ENCODE measurements around the gene ADAM12. TPM values are rescaled to one million over a fixed set of nuclear protein-coding genes. Genes with fewer than 3 reads are reported as not detected.

ADAM12 gene
- total and polyA plus RNA-seq, 2 donors from 2014 or later = 0.26 to 3.3 TPM

DNA sequence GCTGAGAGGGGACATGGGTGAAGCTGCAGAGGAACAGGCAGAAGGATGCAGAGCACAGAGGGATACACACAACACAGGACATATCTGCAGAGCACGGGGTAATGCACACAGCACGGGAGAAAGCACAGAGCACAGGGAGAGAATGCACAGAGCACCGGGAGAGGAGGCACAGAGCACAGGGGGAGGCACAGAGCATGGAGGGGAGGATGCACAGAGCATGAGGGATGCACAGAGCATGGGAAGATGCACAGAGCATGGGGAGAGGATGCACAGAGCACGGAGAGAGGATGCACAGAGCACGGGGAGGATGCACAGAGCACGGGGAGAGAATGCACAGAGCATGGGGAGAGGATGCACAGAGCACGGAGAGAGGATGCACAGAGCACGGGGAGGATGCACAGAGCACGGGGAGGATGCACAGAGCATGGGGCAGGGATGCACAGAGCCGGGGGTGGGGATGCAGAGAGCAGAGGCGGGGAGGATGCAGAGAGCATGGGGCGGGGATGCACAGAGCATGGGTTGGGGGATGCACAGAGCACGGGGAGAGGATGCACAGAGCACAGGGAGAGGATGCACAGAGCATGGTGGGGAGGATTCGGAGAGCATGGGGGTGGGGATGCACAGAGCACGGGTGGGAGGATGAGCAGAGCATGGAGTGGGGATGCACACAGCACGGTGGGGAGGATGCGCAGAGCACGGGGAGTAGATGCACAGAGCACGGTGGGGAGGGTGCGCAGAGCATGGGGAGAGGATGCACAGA, 230.0 kb downstream of the ADAM12 start:
- H3K4me1 ChIP-seq (ENCODE audit: control insufficient read depth in 2 of 3, insufficient read depth in 2 of 3, low read depth in 1 of 3, low read length in 3 of 3) = peaks cover 0 to 4% (median 2%) of the 10 kb centered on the region in 3 donors
- FAIRE-seq = no peak
- no peak overlapping the region for H3K9ac ChIP-seq (ENCODE audit: low read length in 3 of 3)
- no peaks in the 10 kb centered on the region for H3K36me3 ChIP-seq (ENCODE audit: control insufficient read depth in 2 of 3, insufficient read depth in 3 of 3, low read length in 3 of 3)
- intact Hi-C loops (cut with DNase I) = no loop called here
- no peaks in the 10 kb centered on the region for H3K27me3 ChIP-seq (ENCODE audit: control insufficient read depth, insufficient read depth, low read length)
- TF ChIP-seq, protein P1, sequence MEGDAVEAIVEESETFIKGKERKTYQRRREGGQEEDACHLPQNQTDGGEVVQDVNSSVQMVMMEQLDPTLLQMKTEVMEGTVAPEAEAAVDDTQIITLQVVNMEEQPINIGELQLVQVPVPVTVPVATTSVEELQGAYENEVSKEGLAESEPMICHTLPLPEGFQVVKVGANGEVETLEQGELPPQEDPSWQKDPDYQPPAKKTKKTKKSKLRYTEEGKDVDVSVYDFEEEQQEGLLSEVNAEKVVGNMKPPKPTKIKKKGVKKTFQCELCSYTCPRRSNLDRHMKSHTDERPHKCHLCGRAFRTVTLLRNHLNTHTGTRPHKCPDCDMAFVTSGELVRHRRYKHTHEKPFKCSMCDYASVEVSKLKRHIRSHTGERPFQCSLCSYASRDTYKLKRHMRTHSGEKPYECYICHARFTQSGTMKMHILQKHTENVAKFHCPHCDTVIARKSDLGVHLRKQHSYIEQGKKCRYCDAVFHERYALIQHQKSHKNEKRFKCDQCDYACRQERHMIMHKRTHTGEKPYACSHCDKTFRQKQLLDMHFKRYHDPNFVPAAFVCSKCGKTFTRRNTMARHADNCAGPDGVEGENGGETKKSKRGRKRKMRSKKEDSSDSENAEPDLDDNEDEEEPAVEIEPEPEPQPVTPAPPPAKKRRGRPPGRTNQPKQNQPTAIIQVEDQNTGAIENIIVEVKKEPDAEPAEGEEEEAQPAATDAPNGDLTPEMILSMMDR (IDR thresholded peaks at IDR 0.05; ENCODE audit: borderline replicate concordance, extremely low read depth, insufficient read depth) = no peak
- no peak overlapping the region for H3K4me3 ChIP-seq (ENCODE audit: low read length in 3 of 3)
- no peak for DNase-seq
- no peak overlapping the region for H3K27ac ChIP-seq (ENCODE audit: low read depth in 2 of 2, low read length in 2 of 2)
- no peaks in the 10 kb centered on the region for H3K9me3 ChIP-seq (ENCODE audit: control insufficient read depth in 2 of 3, insufficient read depth in 1 of 3, low read length in 3 of 3)

- Histone ChIP-seq H3K9me3 (ENCODE audit: control insufficient read depth in 2 of 3, insufficient read depth in 1 of 3, low read length in 3 of 3) (no peaks in the 10 kb centered on the region), H3K27ac (ENCODE audit: low read depth in 2 of 2, low read length in 2 of 2) (no peak overlapping the region), H3K27me3 (ENCODE audit: control insufficient read depth, insufficient read depth, low read length) (no peaks in the 10 kb centered on the region), H3K36me3 (ENCODE audit: control insufficient read depth in 2 of 3, insufficient read depth in 3 of 3, low read length in 3 of 3) (no peaks in the 10 kb centered on the region), H3K4me3 (ENCODE audit: low read length in 3 of 3) (no peak overlapping the region), H3K9ac (ENCODE audit: low read length in 3 of 3) (no peak overlapping the region), H3K4me1 (ENCODE audit: control insufficient read depth in 2 of 3, insufficient read depth in 2 of 3, low read depth in 1 of 3, low read length in 3 of 3) (peaks cover 0 to 4% (median 2%) of the 10 kb centered on the region in 3 donors)
- FAIRE-seq (no peak), DNase-seq (no peak)
- intact Hi-C loops (cut with DNase I) = no loop called here
- TF ChIP-seq, protein P1 (IDR thresholded peaks at IDR 0.05; ENCODE audit: borderline replicate concordance, extremely low read depth, insufficient read depth) = no peak
Measured at GRCh38 chr10:126157189-126157588, 231.1 kb downstream of the ADAM12 start.

DNA sequence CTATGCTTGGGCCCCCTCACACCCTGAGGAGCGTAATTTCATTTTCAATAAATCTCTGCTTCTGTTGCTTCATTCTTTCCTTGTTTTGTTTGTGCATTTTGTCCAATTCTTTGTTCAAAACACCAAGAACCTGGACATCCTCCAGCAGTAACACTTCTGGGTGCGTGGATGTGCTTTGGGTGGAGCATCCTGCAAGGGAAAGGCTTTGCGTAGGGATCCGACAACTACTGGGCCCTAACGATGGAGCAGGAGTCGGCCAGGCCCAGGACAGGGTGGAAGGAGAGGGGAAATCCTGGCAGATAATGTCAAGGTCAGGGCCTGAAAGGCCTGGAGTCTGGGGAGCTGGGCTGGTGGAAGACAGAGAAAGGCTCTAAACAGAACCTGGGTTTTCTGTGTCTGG, 231.8 kb downstream of the ADAM12 start:
- Histone ChIP-seq H3K9ac (ENCODE audit: low read length in 3 of 3) (no peak overlapping the region), H3K4me3 (ENCODE audit: low read length in 3 of 3) (no peak overlapping the region), H3K27me3 (ENCODE audit: control insufficient read depth, insufficient read depth, low read length) (no peaks in the 10 kb centered on the region), H3K36me3 (ENCODE audit: control insufficient read depth in 2 of 3, insufficient read depth in 3 of 3, low read length in 3 of 3) (no peaks in the 10 kb centered on the region), H3K4me1 (ENCODE audit: control insufficient read depth in 2 of 3, insufficient read depth in 2 of 3, low read depth in 1 of 3, low read length in 3 of 3) (peaks cover 0 to 4% (median 2%) of the 10 kb centered on the region in 3 donors), H3K9me3 (ENCODE audit: control insufficient read depth in 2 of 3, insufficient read depth in 1 of 3, low read length in 3 of 3) (no peaks in the 10 kb centered on the region), H3K27ac (ENCODE audit: low read depth in 2 of 2, low read length in 2 of 2) (no peak overlapping the region)
- TF ChIP-seq, protein P1 (IDR thresholded peaks at IDR 0.05; ENCODE audit: borderline replicate concordance, extremely low read depth, insufficient read depth) = no peak
- intact Hi-C loops (cut with DNase I) = no loop called here
- FAIRE-seq (no peak), DNase-seq (no peak)
